HG02759 (cell line): ENCODE data around the gene SLC43A2.
"Not testable (repeated sequence)": the region's sequence is repeated elsewhere in the genome, so short reads cannot be mapped to it uniquely, and the experiment has no call there.

ENCODE experiments used
- ATAC-seq: cut with Tn5 transposase; IDR thresholded peaks from one replicate; pipeline ENCODE4 v1.9.1; 2021; ENCODE audit warnings: mild to moderate bottlenecking, moderate library complexity; ENCODE audit not compliant: unreplicated experiment

SLC43A2 gene

GRCh38 chr17:1565877-1566276, 62.8 kb downstream of the SLC43A2 start:
- no peak for ATAC-seq

GRCh38 chr17:1563786-1564613, 64.6 kb downstream of the SLC43A2 start:
- ATAC-seq: no peak

- not testable (repeated sequence) for ATAC-seq
Observed at GRCh38 chr17:1563471-1563785, 65.2 kb downstream of the SLC43A2 start.

GRCh38 chr17:1562176-1562643, 66.4 kb downstream of the SLC43A2 start:
- peak; percentile 58 for ATAC-seq

GRCh38 chr17:1561420-1562175, 67.0 kb downstream of the SLC43A2 start:
- peak; percentile 14 for ATAC-seq

GRCh38 chr17:1560858-1561355, 67.7 kb downstream of the SLC43A2 start:
- ATAC-seq: no peak

- ATAC-seq: no peak
Observed at GRCh38 chr17:1560101-1560857, 68.4 kb downstream of the SLC43A2 start.

- ATAC-seq: no peak
Observed at GRCh38 chr17:1559047-1560043, 69.3 kb downstream of the SLC43A2 start.

- ATAC-seq: no peak
Observed at GRCh38 chr17:1558401-1558800, 70.2 kb downstream of the SLC43A2 start.

GRCh38 chr17:1557355-1558095, 71.1 kb downstream of the SLC43A2 start:
- ATAC-seq: no peak

- no peak for ATAC-seq
Observed at GRCh38 chr17:1555651-1556471, 72.8 kb downstream of the SLC43A2 start.

- ATAC-seq: no peak
Observed at GRCh38 chr17:1554751-1555540, 73.7 kb downstream of the SLC43A2 start.

GRCh38 chr17:1553354-1554266, 75.0 kb downstream of the SLC43A2 start:
- no peak for ATAC-seq

GRCh38 chr17:1552932-1553331, 75.7 kb downstream of the SLC43A2 start:
- no peak for ATAC-seq

- no peak for ATAC-seq
Observed at GRCh38 chr17:1551741-1552140, 76.9 kb downstream of the SLC43A2 start.

GRCh38 chr17:1548032-1548431, 80.6 kb downstream of the SLC43A2 start:
- no peak for ATAC-seq
